Gastrocnemius medialis (tissue), 4 donors: ENCODE measurements around the gene ONECUT2.

Experiments
- POLR2A ChIP-seq, 2 donors: fragments of 450-650 bp; IDR thresholded peaks; one replicate each; pipeline ENCODE4 v1.6.1; 2017; ENCODE audit warnings: antibody characterized with exemption in 2 of 2, mild to moderate bottlenecking in 2 of 2, moderate library complexity in 2 of 2
- TF ChIP-seq, protein P1 (sequence below), 5 experiments: fragments of 450-650 bp in 3 of 5; fragments of 200-600 bp in 2 of 5; sonication (generic) in 2 of 5; IDR thresholded peaks in 4 of 5; conservative IDR thresholded peaks in 1 of 5; 1 replicate in 4 of 5; 2 replicates in 1 of 5; pipeline ENCODE4 v1.5.1; 2016 to 2019; ENCODE audit warnings: antibody characterized with exemption in 5 of 5, mild to moderate bottlenecking in 3 of 5, moderate library complexity in 3 of 5

DNA sequence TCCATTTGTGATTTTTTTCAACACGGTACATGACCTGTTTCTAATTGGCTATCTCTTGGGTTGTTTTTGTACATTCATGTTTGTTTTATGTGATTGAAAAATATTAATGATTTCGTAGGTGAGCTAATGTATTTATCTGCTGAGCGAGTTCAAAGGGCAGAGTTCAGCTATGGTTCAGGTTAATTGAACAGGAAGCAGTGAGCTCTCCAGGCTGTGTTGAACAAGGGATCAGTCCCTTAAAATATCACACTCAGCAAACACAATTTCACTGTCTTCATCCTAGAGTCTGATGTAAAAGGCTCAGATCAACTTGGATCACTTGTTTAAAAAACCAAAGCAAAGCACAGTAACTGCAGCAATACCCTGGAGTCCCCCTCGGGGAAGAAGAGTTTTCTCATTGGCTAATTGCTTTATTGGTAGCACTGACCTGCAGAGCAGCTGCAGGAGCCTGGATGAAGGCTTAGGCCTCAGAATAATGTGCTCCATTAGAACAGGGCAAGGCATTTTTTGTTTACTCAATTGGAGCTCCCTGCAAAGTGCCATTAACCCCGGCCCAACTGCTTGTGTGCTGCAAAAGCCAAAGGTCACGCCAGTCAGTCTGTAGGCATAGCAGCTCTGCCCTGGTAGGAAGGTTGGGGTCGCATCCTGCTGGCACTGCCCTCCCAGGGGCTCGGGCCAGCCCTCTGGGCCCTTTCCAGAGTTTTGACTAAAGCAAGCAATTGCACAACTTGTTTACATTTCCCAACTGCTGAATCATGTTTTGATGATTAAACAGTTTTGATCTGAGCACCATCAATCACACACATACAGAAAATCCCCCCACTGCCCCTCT is 10.5 kb downstream of the ONECUT2 start:
- TF ChIP-seq, protein P1, sequence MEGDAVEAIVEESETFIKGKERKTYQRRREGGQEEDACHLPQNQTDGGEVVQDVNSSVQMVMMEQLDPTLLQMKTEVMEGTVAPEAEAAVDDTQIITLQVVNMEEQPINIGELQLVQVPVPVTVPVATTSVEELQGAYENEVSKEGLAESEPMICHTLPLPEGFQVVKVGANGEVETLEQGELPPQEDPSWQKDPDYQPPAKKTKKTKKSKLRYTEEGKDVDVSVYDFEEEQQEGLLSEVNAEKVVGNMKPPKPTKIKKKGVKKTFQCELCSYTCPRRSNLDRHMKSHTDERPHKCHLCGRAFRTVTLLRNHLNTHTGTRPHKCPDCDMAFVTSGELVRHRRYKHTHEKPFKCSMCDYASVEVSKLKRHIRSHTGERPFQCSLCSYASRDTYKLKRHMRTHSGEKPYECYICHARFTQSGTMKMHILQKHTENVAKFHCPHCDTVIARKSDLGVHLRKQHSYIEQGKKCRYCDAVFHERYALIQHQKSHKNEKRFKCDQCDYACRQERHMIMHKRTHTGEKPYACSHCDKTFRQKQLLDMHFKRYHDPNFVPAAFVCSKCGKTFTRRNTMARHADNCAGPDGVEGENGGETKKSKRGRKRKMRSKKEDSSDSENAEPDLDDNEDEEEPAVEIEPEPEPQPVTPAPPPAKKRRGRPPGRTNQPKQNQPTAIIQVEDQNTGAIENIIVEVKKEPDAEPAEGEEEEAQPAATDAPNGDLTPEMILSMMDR (IDR thresholded peaks at IDR 0.05 in 4 of 5, conservative IDR thresholded peaks at IDR 0.05 in 1 of 5), result no peak
- no peak for TF ChIP-seq POLR2A (IDR thresholded peaks at IDR 0.05)
